HG03064 (cell line): ENCODE measurements around the gene DTX4.

Experiments
- ATAC-seq: cut with Tn5 transposase; IDR thresholded peaks from one replicate; pipeline ENCODE4 v1.9.1; 2021; ENCODE audit warnings: low read depth; ENCODE audit not compliant: unreplicated experiment

Gene DTX4

DNA sequence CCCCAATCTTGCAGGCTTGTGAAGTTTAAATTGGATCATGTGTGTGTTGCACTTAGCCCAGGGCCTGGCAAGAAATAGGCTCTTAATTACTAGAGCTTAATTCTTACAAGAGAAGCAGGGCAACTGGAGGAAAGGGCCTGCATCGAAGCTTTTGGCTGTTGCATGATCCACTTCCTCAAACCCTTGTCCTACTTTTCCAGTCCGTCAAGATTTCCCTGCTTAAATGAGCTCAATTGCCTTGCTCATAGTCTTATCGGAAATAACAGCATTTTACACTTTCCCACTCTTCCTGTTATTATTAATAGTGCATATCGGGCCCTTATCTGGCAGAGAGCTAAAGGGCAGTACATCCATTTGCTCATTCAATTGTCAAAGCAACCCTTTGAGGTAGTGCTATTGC, 18.1 kb downstream of the DTX4 start:
- no peak for ATAC-seq

DNA sequence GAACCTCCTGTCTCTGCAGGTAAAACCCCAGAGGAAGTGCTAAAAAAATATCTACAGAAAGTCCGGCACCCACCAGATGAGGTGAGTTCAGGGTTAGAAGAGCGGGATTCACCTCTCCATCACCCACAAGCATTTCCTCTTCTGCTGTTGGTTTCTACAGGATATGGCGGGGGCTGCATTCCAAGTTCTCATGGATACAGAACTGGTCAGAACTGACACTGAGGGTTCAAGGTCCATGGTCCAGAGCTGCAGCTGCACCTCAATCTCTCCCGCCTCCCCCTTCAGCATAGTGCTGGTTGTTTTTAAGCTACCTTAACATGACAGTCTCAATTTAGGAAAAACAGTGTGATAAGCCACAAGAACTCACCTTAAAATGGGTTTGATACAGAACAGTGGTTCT, 19.2 kb downstream of the DTX4 start:
- no peak for ATAC-seq

DNA sequence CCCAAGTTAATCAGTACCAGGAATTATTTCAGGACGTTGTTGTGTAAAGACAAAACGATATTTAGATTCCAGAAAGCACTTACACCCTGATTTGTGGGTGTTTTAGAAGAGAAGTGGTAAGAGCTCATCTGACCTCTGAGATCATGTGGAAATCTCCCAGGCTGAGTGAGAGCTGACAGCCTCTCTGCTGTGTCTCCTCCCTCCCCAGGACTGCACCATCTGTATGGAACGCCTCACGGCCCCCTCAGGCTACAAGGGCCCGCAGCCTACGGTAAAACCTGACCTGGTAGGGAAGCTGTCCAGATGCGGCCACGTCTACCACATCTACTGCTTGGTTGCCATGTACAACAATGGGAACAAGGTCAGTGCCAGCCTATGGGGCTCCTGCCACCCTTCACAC, 20.0 kb downstream of the DTX4 start:
- no peak for ATAC-seq

DNA sequence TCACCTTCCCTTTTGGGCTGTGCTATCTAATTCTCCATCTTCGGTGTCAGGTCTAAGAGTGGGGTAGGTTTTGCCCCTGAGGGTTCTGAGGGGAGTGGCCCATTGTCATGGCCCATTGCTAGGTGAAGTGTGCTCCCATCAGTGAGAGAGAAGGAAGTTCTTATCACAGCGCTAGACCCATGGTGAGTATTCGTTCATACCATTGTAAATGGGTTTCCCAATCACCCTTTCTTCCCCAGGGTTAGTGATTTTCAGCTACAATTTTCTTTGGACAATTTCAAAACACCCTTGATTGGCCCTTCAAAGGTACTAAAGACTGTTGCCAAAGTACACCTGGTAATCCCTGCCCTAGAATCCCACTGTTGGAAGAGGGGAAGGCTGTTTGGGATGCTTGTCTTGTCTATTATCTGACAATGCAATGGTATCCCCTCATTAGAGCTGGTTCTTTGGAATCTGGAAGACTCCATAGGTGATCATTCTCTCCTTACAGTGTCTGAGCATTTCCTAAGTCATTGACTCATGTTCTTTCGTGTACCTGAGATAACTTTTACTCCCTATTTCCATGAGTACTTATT, 20.6 kb downstream of the DTX4 start:
- ATAC-seq, result no peak

DNA sequence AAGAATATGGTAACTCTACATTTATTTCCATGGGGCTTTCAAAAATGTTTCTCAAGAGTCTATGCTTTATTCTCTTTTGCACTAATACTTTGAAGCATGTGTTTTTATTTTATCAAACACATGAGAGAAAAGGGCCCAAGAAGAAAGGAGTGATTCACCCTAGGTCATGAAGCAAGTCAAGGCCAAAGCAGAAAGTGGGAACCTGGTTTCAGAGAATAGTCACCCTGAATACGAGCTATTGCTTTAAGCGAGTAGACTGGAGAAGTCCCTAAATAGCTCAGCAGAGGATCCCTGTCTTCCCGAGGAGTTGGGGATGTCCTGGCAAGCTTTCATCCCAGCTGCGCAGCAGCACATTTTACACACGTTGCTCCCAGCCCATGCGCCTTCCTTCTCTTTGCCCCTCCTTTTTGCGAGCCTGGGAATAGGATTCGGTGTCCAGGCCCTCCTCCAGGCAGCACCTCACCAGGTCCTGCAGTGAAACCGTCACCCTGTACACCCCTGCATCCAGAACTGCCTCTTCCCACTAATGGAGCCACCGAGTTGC, 21.7 kb downstream of the DTX4 start:
- no peak for ATAC-seq

DNA sequence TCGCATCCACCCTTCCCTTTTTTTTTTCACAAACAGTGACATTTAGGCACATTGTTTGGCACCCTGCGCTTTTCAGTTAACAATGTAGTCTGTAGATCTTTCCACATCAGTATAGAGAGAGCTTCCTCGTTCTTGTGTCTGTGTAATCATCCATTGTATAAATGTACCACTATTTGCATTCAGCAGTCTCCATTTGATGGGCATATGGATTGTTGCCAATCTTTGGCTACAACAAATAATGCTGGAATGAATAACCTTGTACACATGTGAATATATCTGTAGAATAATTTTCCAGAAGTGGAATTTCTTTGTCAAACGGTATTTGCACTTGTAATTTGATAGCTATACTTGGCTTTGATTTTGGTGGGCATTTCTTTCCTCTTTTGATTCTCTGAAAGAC, 23.7 kb downstream of the DTX4 start:
- ATAC-seq, result no peak

DNA sequence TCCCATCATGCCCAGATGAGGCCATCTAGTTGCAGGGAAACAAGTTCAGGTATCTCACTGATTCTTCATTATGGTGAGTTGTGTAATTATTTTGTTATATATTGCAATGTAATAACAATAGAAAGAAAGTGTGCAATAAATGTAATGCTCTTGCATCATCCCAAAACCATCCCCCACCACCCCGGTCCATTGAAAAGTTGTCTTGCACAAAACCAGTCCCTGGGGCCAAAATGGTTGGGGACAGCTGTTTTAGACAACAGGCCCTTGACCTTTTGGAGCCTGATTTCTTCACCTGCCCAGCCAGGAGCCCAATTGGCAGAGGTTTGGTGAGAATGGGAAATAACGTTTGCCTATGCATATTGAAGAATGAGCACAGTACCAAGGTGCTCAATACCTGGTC, 24.8 kb downstream of the DTX4 start:
- ATAC-seq, result no peak

DNA sequence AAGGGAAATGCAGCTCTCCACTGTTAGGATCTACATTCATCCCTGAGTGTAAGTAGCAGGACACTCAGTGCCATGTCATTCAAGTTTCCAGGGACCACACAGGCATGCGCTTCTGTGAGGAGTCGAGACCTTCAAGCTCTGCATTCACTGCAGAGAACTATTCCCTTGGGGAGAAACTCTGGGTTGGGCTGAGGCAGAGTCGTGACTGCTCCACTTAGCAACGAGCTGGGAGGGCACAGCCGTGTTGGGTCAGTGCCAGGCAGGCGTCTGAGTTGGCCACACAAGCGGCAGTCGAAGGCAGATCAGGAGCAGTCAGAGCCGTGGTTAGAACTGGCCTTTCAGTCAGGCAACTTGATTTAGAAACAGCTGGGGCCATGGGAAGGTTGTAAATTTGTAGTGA, 26.1 kb downstream of the DTX4 start:
- ATAC-seq, result no peak

DNA sequence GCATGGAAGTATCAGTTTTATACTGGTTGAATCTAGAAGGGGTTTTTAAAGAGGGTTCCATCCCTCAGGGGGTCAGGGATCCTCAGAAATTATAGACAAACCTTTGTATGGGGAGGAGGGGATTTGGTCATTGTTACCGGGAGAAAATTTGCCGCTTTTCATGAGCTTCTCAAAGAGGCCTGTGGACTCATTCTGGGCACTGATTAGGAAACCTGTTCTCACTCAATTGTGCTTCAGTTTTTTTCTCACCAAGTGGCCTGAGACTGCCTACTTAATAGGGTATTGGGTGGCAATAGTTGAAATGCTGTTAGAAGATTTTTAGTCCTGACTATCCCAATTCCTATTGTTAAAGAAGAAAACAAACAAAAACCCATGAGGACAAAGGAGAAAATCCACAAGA, 26.8 kb downstream of the DTX4 start:
- no peak for ATAC-seq

DNA sequence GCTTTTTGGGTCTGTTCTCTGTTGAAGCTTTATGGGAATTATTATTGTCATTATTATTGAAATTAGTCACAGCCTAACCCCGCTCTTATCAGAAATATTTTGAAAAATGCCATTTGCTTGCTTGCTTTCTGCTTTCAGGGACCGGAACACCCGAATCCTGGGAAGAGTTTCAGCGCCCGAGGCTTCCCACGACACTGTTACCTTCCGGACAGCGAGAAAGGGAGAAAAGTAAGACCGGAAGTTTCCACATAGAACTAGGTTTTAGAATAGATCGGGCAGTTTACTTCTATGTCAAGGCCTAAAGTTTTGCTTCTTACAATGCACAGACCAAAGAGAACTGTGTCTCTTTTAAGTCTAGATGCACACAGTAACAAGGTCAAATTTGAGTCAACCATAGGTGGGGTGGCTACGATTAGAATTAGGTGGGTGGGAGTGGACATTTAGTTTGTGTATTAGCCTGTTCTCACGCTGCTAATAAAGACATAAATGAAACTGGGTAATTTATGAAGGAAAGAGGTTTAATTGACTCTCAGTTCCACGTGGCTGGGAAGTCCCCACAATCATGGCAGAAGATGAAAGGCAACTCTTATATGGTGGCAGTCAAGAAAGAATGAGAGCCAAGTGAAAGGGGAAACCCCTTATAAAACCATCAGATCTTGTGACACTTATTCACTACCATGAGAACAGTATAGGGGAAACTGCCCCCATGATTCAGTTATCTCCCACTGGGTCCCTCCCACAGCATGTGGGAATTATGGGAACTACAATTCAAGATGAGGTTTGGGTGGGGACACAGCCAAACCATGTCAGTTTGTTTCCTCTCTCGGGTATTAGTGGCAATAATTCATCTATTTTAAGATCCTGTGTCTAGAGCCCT, 27.9 kb downstream of the DTX4 start:
- no peak for ATAC-seq

DNA sequence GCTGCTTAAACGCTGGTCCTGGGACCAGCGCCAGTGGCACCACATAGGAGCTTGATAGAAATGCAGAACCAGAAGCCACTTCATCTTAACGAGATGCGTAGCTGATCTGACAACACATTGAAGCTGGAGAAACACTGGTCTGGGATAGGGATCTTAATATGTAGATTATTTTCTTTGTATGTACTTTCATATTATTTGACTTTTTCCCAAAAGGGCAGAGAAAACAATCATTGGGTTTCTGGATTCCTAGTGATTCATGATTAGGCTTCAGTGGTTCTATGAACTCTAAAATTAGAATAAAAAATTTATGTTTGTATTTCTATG, 28.5 kb downstream of the DTX4 start:
- ATAC-seq, result no peak

DNA sequence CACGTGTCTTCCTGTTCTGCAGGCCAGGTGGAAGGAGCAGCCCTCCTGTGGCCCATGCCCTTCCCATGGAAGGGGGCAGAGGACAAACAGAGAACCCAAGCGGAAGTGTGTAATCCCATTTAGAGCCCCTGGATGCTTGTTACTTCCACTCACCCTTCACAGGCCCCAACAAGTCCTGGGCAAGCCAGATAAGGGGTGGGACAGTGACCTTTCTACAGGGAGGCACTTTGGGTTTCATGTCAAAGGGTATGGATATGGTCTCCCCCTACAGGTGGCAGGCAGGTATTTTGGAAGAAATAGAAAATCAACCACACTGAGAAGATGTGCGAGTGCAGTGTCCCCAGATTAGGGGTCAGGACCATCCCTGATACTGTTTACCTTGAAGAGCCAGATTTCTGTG, 29.4 kb downstream of the DTX4 start:
- ATAC-seq, result no peak

DNA sequence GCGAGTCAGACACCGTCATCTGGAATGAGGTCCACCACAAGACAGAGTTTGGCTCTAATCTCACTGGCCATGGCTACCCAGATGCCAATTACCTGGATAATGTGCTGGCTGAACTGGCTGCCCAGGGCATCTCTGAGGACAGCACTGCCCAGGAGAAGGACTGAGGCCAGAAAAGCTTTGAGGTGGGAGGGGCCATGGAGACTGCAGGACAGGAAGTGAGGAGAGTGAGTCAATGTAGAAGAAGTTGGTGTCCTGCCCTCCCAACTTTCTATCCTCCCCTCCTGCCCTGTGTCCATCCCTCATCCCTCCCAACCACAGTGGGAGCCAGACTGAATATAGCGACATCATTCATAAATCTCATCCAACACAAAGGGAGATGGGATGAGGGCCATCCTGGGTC, 32.8 kb downstream of the DTX4 start:
- ATAC-seq, result no peak

DNA sequence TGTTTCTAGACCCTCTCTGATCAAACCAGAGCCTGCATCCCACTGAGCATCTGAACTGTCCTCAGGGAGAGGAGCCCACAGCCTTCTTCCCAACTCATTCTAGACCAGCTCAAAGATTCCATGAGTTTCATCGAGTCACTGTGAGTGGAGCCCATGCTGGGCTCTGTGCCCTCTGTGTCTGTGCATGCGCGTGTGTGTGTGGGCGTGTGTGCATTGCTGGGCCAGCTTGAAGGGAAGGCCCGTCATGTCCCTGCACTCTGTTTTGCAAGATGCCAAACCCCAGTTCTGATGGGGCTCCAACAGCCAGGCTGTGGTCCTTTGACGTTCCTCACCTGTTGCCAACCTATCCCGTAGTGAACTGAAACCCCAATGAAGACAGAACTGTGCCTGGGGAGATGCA, 33.7 kb downstream of the DTX4 start:
- no peak for ATAC-seq

DNA sequence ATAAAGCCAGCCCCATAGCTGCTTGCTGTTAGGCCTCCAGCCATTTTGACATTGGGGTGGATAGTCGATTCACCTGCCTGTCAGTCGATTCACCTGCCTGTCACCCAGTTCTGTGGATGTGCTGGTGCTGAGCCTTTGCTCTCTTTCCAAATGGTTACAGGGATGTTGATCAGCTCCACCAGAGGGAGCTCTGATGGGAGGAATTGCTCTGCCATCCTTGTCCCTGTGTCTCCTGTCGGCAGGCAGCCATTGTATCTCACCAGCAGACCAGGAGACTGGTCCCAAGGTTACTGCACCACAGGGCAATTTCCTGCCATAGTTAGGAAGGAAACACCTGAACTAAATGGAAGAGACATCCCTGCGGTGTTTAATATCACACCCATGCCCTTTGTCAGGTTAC, 34.7 kb downstream of the DTX4 start:
- no peak for ATAC-seq

DNA sequence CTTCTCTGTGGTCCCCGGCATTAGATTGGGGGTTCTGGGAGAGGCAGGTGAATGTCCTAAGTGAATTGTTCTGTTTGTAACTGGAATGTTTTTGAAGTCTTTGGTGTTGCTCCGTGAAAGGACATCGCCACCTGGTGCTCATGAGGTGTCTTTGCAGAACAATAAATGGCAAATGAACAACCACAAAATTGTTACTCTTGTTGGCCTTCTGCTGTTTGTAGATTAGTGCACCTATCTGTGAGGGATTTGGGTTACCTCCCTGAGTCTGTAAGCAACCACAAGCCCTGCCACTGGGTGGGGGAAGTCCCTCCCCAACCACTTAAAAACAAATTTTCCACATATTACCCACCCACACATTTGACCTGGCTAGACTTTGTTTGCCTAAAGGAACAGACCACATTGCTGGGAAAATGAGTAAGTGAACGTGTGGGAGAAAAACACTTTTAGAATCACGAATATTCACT, 36.1 kb downstream of the DTX4 start:
- ATAC-seq, result peak; percentile 50

DNA sequence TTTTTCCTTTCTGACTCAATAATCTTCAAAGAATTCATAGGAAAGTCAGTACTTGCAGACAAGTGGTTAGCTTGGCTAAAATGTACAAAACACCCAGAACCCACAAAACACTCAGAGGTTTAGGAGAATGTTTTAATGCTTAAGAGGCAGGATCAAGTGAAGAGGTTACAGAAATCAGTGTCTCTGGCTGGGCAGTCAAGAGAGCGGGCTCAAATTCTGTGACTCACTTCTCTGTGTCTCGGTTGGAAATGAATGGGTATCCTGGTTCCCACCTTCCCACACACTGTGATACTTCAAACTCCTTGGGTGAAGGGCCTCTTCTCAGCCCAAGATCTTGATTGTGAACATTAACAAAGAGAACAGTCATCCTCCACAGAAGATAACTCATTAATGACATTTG, 37.0 kb downstream of the DTX4 start:
- ATAC-seq, result no peak

DNA sequence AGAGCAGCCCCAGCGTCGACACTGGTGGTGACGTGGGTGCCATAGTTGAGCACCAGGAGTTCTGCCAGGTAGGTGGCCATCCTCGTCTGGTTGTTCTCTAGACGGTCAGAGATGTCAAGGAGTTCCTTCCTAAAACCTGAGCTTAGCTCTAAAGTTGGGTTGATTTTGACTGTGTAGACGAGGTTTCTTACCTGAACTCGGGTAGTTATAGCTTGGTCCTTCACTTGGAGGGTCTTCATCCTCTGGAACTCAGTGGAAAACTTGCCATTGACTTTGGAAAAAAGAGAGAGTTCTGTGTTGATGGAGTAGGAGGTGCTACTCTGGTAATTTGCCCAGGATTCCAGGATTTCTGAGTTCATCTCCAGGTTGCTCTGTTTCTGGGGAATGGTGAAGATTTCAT, 40.3 kb downstream of the DTX4 start:
- ATAC-seq, result no peak

DNA sequence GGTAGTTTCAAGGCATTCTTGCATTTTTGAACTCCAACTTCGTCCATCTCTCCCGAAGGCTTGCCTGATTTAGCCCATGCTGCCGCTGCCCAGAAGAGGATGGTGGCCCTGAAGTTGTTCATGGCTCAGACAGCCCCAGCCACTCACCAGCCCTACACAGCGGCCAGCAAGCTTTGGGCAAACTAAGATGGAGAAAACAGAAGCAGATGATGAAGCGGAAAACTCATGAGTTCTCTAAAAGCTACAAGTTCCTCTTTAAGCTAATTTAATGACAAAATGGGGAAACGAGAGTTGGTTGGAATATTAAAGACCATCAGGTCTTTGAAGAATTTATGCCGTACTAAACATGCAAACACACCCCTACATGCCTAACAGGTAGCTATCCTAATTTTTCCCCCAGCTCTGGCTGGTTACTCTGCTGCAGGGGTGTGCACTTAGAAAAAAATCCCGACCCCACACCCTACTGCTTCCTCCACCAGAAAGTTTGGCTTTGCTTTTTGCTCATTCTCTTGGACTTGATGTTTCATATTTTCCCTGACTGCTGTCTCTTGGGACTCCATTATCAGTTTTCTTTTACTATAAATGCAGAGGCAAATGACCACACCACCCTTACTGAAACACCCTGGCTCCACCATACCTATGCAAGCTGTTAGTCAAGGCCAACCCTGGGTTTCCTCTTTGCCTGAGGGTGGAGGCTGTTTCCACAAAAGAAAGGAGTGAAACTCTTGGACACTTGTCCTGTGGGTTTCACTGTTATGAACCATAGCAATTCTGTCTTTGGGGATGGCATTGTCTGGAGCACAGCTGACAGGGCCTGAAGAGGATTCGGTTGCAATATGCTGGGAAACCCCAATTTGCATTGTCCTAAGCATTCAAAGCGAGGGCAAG, 41.1 kb downstream of the DTX4 start, which contains the start of gene MPEG1:
TSS of gene MPEG1 (minus strand) at position 184 of the 888 bp plus-strand sequence. CDS start at position 122, 62 bp downstream.
- no peak for ATAC-seq

DNA sequence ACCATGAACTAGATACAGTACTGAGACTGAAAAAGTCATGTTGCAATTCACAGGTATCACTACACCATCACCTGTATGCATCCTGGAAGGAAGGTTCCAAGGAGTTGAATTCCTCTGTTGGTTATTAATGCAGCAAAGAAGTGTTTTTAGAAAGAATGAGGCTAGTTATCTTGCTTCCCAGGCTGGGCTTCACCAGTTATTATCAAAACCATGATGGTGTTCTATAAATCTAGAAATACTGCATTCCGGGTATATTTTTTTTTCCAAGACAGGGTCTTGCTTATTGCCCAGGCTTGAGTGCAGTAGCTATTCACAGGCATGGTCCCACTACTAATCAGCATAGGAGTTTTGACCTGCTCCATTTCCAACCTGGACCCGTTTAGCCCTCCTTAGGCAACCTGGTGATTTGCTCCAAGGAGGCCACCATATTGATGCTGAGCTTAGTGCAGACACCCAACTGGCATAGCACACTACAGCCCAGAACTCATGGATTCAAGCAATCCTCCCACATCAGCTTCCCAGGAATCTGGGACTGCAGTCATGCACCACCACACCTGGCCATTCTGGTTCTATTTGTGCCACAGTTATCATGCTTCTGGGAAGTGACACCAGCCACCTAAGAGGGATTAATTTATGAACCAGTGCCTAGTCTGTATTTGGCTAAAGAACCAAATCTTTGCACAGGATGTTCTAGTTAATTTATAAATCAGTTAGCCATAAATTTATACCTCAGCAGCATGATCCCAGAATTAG, 42.4 kb downstream of the DTX4 start:
- ATAC-seq, result no peak
